Measurements from ENCODE around the gene ACTR3. TPM values are rescaled to one million over a fixed set of nuclear protein-coding genes. Genes with fewer than 3 reads are reported as not detected.
"Not testable (repeated sequence)": the region's sequence is repeated elsewhere in the genome, so short reads cannot be mapped to it uniquely, and the experiment has no call there.

Gene ACTR3
- total RNA-seq, 1 donor from 2014 or later: 45.4 TPM

GRCh38 chr2:113940891-113941290 lies 51.0 kb downstream of the ACTR3 start:
- TF ChIP-seq CTCF (IDR thresholded peaks at IDR 0.05): no peak
- peaks cover 44 to 88% of the 10 kb centered on the region in 2 donors for H3K36me3 ChIP-seq
- intact Hi-C loops (cut with DNase I): no loop called here
- no peak overlapping the region for H3K4me3 ChIP-seq
- H3K27ac ChIP-seq: no peak overlapping the region
- no peaks in the 10 kb centered on the region for H3K4me1 ChIP-seq
- no peaks in the 10 kb centered on the region for H3K27me3 ChIP-seq
- peaks cover 0 to 6% of the 10 kb centered on the region in 2 donors for H3K9me3 ChIP-seq
- no peak for DNase-seq (ENCODE audit: low spot score in 2 of 2)

- H3K9me3 ChIP-seq; H3K27ac ChIP-seq; intact Hi-C loops (cut with DNase I); H3K4me3 ChIP-seq; H3K27me3 ChIP-seq; H3K4me1 ChIP-seq; DNase-seq (ENCODE audit: low spot score in 2 of 2): not testable (repeated sequence)
- peaks cover 56 to 76% of the 10 kb centered on the region in 2 donors for H3K36me3 ChIP-seq
Observed at GRCh38 chr2:113945784-113946183, 55.9 kb downstream of the ACTR3 start.

- peaks cover 55 to 65% of the 10 kb centered on the region in 2 donors for H3K36me3 ChIP-seq
- H3K4me3 ChIP-seq; intact Hi-C loops (cut with DNase I); H3K27ac ChIP-seq; H3K27me3 ChIP-seq; H3K9me3 ChIP-seq; H3K4me1 ChIP-seq; DNase-seq (ENCODE audit: low spot score in 2 of 2): not testable (repeated sequence)
Observed at GRCh38 chr2:113950906-113951305, 61.0 kb downstream of the ACTR3 start.

GRCh38 chr2:113961000-113961399 lies 71.1 kb downstream of the ACTR3 start:
- DNase-seq (ENCODE audit: low spot score in 2 of 2): no peak
- TF ChIP-seq CTCF (IDR thresholded peaks at IDR 0.05): no peak
- no peaks in the 10 kb centered on the region for H3K27me3 ChIP-seq
- no peaks in the 10 kb centered on the region for H3K9me3 ChIP-seq
- no peak overlapping the region for H3K27ac ChIP-seq
- intact Hi-C loops (cut with DNase I): loop anchor here (10.0 kb wide), 1 partner anchor 46 kb away; no protein-coding TSS in a partner anchor
- no peaks in the 10 kb centered on the region for H3K4me1 ChIP-seq
- H3K36me3 ChIP-seq: peaks cover 10 to 24% of the 10 kb centered on the region in 2 donors
- no peak overlapping the region for H3K4me3 ChIP-seq

- TF ChIP-seq CTCF (IDR thresholded peaks at IDR 0.05): no peak
- intact Hi-C loops (cut with DNase I): loop anchor here (10.0 kb wide), 1 partner anchor 48 kb away; no protein-coding TSS in a partner anchor
Observed at GRCh38 chr2:113962692-113963480, 73.0 kb downstream of the ACTR3 start.

GRCh38 chr2:113963965-113964364 lies 74.1 kb downstream of the ACTR3 start:
- no peak for TF ChIP-seq CTCF (IDR thresholded peaks at IDR 0.05)
- Histone ChIP-seq H3K4me1 (no peaks in the 10 kb centered on the region), H3K27me3 (no peaks in the 10 kb centered on the region), H3K27ac (no peak overlapping the region), H3K9me3 (no peaks in the 10 kb centered on the region), H3K4me3 (no peak overlapping the region), H3K36me3 (peaks cover 3 to 4% of the 10 kb centered on the region in 2 donors)
- intact Hi-C loops (cut with DNase I): loop anchor here (10.0 kb wide), 1 partner anchor 49 kb away; no protein-coding TSS in a partner anchor
- DNase-seq (ENCODE audit: low spot score in 2 of 2): no peak

More at GRCh38 chr2:113962692-113963480, 73.0 kb downstream of the ACTR3 start:
- H3K9me3 ChIP-seq: no peaks in the 10 kb centered on the region
- H3K4me3 ChIP-seq: no peak overlapping the region
- no peak for DNase-seq (ENCODE audit: low spot score in 2 of 2)
- H3K4me1 ChIP-seq: no peaks in the 10 kb centered on the region
- no peaks in the 10 kb centered on the region for H3K27me3 ChIP-seq
- H3K36me3 ChIP-seq: peaks cover 4 to 11% of the 10 kb centered on the region in 2 donors
- no peak overlapping the region for H3K27ac ChIP-seq

Data from ascending aorta (tissue), 2 donors.